MCF 10A (cell line): Measurements from ENCODE around the gene WNT3. TPM values are rescaled to one million over a fixed set of nuclear protein-coding genes. Genes with fewer than 3 reads are reported as not detected.
"Not testable (repeated sequence)": the region's sequence is repeated elsewhere in the genome, so short reads cannot be mapped to it uniquely, and the experiment has no call there.

Source experiments
- BruUV-seq: library from RNA; stranded (reverse); fragments of 400-500 nt; replicated peaks from 2 replicates; lab custom pipeline; 2021; lab: Mats Ljungman, UMichigan
- CTCF ChIA-PET: fragments of 300-600 bp; sonication (Branson Sonifier 250); formaldehyde crosslinking; extraction: SDS; loops from one replicate; lab custom pipeline; 2021; ENCODE audit warnings: antibody characterized with exemption, inconsistent platforms; lab: Yijun Ruan, JAX
- POLR2A ChIA-PET: fragments of 300-600, 350-650 bp; sonication (Branson Sonifier 250); formaldehyde crosslinking; extraction: SDS; loops from one replicate; lab custom pipeline; 2020; ENCODE audit warnings: antibody characterized with exemption, inconsistent platforms; lab: Yijun Ruan, JAX
- DNase-seq: peaks from one replicate; pipeline ENCODE4 v3.0.0-alpha.2; 2018; ENCODE audit not compliant: unreplicated experiment
- H3K27ac Mint-ChIP-seq: one replicate; pipeline ENCODE4 v1.8.0; 2022; ENCODE audit warnings: mild to moderate bottlenecking, low read depth, mixed read lengths; ENCODE audit not compliant: unreplicated experiment
- H3K27me3 Mint-ChIP-seq: one replicate; pipeline ENCODE4 v1.8.0; 2022; ENCODE audit warnings: mixed read lengths; ENCODE audit not compliant: insufficient read depth, unreplicated experiment
- H3K36me3 Mint-ChIP-seq: one replicate; pipeline ENCODE4 v1.8.0; 2022; ENCODE audit warnings: mild to moderate bottlenecking, moderate library complexity, mixed read lengths; ENCODE audit not compliant: insufficient read depth, unreplicated experiment
- H3K4me1 Mint-ChIP-seq: one replicate; pipeline ENCODE4 v1.8.0; 2022; ENCODE audit warnings: mixed read lengths; ENCODE audit not compliant: insufficient read depth, unreplicated experiment
- H3K4me3 Mint-ChIP-seq: one replicate; pipeline ENCODE4 v1.8.0; 2022; ENCODE audit warnings: mild to moderate bottlenecking, moderate library complexity, mixed read lengths; ENCODE audit not compliant: unreplicated experiment
- H3K9me3 Mint-ChIP-seq: one replicate; pipeline ENCODE4 v1.8.0; 2022; ENCODE audit warnings: mixed read lengths; ENCODE audit not compliant: unreplicated experiment
- intact Hi-C: fragments of 100-400 bp; cut with micrococcal nuclease; formaldehyde crosslinking; loops from 2 replicates; pipeline ENCODE4 v1.14.1; 2022
- total RNA-seq: library from RNA; stranded (reverse); gene quantifications from 2 replicates; pipeline ENCODE4 v1.2.3, GENCODE V29; 2022
- TF ChIP-seq, protein P1 (sequence below): fragments of 200-600 bp; IDR thresholded peaks from one replicate; pipeline ENCODE4 v1.8.0; 2022; ENCODE audit warnings: antibody characterized with exemption, mild to moderate bottlenecking; ENCODE audit not compliant: unreplicated experiment

Gene WNT3
- total RNA-seq, 1 experiment from 2014 or later, result 2.4 TPM

DNA sequence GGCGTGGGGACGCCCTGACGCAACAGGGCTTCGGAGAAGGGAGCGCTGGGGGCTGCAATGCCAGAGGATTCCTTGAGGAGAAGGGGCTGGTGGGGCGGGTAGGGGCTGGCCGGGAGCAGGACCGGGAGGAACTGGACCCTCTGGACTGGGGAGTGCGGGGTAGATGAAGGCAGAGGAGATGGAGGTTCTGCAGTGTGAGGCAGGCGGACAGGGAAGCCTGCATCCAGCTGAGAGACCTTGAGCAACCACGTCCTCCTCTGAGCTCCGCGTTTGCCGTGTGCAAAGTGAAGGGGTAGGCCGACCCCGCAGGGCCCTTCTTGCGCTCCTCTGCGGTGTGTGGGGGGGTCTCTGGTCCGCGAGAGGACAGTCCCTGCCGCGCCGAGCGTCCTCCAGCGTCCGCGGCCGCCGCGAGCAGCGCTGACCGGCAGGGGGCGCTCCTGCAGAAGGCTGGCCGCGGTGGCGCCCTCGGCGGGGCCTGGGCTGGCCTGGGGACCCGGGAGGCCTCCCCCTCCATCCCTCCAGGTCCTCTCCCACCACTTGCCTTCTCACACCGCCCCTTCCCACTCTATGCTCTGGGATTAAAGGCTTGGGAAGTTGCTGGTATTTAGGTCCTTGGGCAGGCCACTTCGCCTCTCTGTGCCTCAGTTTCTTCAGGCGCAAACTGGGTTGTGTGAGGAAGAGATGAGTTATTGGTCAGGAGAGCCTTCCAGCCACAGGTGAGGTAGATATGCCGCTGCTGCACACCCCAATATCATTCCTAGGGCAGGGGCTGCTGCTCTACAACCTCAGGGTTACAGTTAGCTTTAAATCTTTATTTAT, 23.3 kb upstream of the WNT3 start:
- ChIA-PET POLR2A (no interaction called here), CTCF (interaction anchor here (0.6 to 1.0 kb wide), 4 partner anchors 11 to 129 kb away, joined by 3 to 5 read pairs (median 3); no protein-coding TSS in a partner anchor)
- Mint-ChIP-seq H3K36me3 (no peaks in the 10 kb centered on the region), H3K27ac (no peak overlapping the region), H3K4me3 (no peak overlapping the region), H3K27me3 (peaks cover 24% of the 10 kb centered on the region), H3K4me1 (no peaks in the 10 kb centered on the region), H3K9me3 (peaks cover 16% of the 10 kb centered on the region)
- no peak for DNase-seq
- TF ChIP-seq, protein P1, sequence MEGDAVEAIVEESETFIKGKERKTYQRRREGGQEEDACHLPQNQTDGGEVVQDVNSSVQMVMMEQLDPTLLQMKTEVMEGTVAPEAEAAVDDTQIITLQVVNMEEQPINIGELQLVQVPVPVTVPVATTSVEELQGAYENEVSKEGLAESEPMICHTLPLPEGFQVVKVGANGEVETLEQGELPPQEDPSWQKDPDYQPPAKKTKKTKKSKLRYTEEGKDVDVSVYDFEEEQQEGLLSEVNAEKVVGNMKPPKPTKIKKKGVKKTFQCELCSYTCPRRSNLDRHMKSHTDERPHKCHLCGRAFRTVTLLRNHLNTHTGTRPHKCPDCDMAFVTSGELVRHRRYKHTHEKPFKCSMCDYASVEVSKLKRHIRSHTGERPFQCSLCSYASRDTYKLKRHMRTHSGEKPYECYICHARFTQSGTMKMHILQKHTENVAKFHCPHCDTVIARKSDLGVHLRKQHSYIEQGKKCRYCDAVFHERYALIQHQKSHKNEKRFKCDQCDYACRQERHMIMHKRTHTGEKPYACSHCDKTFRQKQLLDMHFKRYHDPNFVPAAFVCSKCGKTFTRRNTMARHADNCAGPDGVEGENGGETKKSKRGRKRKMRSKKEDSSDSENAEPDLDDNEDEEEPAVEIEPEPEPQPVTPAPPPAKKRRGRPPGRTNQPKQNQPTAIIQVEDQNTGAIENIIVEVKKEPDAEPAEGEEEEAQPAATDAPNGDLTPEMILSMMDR, result peak; percentile 41
- no TSS peak for BruUV-seq
- intact Hi-C loops, result no loop called here

DNA sequence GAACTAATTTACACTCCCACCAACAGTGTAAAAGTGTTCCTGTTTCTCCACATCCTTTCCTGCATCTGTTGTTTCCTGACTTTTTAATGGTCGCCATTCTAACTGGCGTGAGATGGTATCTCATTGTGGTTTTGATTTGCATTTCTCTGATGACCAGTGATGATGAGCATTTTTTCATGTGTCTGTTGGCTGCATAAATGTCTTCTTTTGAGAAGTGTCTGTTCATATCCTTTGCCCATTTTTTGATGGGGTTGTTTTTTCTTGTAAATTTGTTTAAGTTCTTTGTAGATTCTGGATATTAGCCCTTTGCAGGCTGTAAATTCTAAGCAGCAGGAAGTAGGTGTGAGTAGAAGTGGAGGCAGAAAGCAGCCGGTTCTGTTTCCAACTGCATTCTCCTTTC, 22.1 kb upstream of the WNT3 start:
- H3K36me3 Mint-ChIP-seq, DNase-seq, H3K4me1 Mint-ChIP-seq, BruUV-seq, H3K27ac Mint-ChIP-seq, H3K4me3 Mint-ChIP-seq, intact Hi-C loops: not testable (repeated sequence)
- Mint-ChIP-seq H3K27me3 (peaks cover 15% of the 10 kb centered on the region), H3K9me3 (peaks cover 16% of the 10 kb centered on the region)
- CTCF ChIA-PET, result interaction anchor here (0.6 kb wide), 1 partner anchor 474 kb away, joined by 6 read pairs; no protein-coding TSS in a partner anchor
- POLR2A ChIA-PET, result interaction anchor here (0.6 kb wide), 1 partner anchor 89 kb away, joined by 4 read pairs; no protein-coding TSS in a partner anchor

DNA sequence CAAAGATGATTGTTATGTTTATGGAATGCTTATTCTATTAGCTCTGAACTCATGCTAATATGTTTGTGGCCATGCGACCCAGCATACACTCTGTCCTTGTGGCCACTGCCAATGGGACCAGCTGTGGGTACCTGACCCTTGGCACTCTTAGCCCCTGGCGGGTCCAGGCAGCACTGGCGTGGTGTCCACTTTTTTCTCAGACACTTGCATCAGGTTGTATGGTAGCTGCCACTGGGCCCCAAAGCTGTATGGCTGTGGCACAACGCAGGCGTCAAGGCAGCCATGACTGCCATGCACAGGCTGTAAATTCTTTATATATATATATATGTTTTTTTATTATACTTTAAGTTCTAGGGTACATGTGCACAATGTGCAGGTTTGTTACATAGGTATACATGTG, 20.7 kb upstream of the WNT3 start:
- Mint-ChIP-seq H3K9me3 (peaks cover 16% of the 10 kb centered on the region), H3K4me3 (no peak overlapping the region), H3K27ac (no peak overlapping the region), H3K4me1 (peaks cover 5% of the 10 kb centered on the region), H3K27me3 (peaks cover 15% of the 10 kb centered on the region), H3K36me3 (no peaks in the 10 kb centered on the region)
- ChIA-PET POLR2A (no interaction called here), CTCF (no interaction called here)
- TF ChIP-seq, protein P1, result no peak
- no peak for DNase-seq
- BruUV-seq, result no TSS peak
- intact Hi-C loops, result no loop called here

DNA sequence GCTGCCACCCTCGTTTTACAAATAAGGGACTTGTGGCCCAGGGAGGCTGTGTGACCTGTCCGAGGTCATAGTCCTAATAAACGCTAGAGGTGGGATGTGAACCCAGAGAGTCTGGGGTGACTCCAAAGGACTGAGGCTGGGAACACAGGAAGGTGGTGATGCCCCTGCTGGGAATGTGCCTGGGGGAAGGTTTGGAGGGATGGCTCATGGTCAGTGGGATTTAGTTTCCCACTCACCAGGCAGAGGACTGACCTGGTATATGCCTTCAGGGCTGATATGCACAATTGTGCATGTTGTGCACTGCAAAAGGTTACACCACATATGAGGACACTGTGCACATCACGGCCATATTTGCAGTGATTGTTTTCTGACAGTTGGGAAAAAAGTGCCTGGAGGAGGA, 19.0 kb upstream of the WNT3 start:
- DNase-seq, result no peak
- TF ChIP-seq, protein P1, result no peak
- intact Hi-C loops, result no loop called here
- peaks cover 8% of the 10 kb centered on the region for H3K9me3 Mint-ChIP-seq
- BruUV-seq, result no TSS peak
- peaks cover 15% of the 10 kb centered on the region for H3K27me3 Mint-ChIP-seq
- H3K4me3 Mint-ChIP-seq, result no peak overlapping the region
- peaks cover 5% of the 10 kb centered on the region for H3K4me1 Mint-ChIP-seq
- H3K36me3 Mint-ChIP-seq, result no peaks in the 10 kb centered on the region
- ChIA-PET POLR2A (no interaction called here), CTCF (no interaction called here)
- H3K27ac Mint-ChIP-seq, result no peak overlapping the region
